ENCODE data around the gene OTUD3. TPM values are rescaled to one million over a fixed set of nuclear protein-coding genes. Genes with fewer than 3 reads are reported as not detected.

The OTUD3 gene
- total and polyA plus RNA-seq, 9 of the 15 experiments (the other 6 are each of a cell fraction or from before 2014, with no cell fraction given): 2.0 to 16.6 (median 11.0) TPM

- TF ChIP-seq RBM14 (IDR thresholded peaks at IDR 0.05; ENCODE audit: borderline replicate concordance, insufficient read depth, low read depth, low read length) (no peak), FOXP1 (CRISPR knock-in tag; IDR thresholded peaks at IDR 0.05) (no peak), TAF1 (IDR thresholded peaks at IDR 0.05; ENCODE audit: control insufficient read depth, extremely low read depth, insufficient read depth, low read length, severe bottlenecking) (peak; percentile 50), RREB1 (CRISPR knock-in tag; IDR thresholded peaks at IDR 0.05) (0 out of 2 replicates have a peak, but pooled peaks have one; percentile 44), FOXM1 (IDR thresholded peaks at IDR 0.05; ENCODE audit: low read depth) (peak; percentile 98), FOXM1 (CRISPR knock-in tag; IDR thresholded peaks at IDR 0.05; ENCODE audit: low read depth) (no peak), SP2 (IDR thresholded peaks at IDR 0.05; ENCODE audit: extremely low read depth, low read depth, low read length, poor library complexity, severe bottlenecking) (no peak), KDM1A (IDR thresholded peaks at IDR 0.05) (peak; percentile 99), ZBED1 (IDR thresholded peaks at IDR 0.05) (peak; percentile 96), ZNF551 (CRISPR knock-in tag; IDR thresholded peaks at IDR 0.05) (no peak), CBFA2T3 (IDR thresholded peaks at IDR 0.05) (peak; percentile 100), MLX (CRISPR knock-in tag; conservative IDR thresholded peaks at IDR 0.05) (no peak), FOXJ2 (tag; IDR thresholded peaks at IDR 0.05) (no peak), SPI1 (IDR thresholded peaks at IDR 0.05; ENCODE audit: borderline replicate concordance, low read depth, low read length) (peak; percentile 63; the same call in 1 of the 2 replicates), CHCHD3 (CRISPR knock-in tag; IDR thresholded peaks at IDR 0.05) (no peak), CCAR2 (IDR thresholded peaks at IDR 0.05; ENCODE audit: low read depth, low read length) (no peak), ZNF175 (CRISPR knock-in tag; IDR thresholded peaks at IDR 0.05; ENCODE audit: low read depth) (peak; percentile 98)
- TF ChIP-seq, protein P1, sequence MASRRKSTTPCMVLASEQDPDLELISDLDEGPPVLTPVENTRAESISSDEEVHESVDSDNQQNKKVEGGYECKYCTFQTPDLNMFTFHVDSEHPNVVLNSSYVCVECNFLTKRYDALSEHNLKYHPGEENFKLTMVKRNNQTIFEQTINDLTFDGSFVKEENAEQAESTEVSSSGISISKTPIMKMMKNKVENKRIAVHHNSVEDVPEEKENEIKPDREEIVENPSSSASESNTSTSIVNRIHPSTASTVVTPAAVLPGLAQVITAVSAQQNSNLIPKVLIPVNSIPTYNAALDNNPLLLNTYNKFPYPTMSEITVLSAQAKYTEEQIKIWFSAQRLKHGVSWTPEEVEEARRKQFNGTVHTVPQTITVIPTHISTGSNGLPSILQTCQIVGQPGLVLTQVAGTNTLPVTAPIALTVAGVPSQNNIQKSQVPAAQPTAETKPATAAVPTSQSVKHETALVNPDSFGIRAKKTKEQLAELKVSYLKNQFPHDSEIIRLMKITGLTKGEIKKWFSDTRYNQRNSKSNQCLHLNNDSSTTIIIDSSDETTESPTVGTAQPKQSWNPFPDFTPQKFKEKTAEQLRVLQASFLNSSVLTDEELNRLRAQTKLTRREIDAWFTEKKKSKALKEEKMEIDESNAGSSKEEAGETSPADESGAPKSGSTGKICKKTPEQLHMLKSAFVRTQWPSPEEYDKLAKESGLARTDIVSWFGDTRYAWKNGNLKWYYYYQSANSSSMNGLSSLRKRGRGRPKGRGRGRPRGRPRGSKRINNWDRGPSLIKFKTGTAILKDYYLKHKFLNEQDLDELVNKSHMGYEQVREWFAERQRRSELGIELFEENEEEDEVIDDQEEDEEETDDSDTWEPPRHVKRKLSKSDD (conservative IDR thresholded peaks at IDR 0.05; ENCODE audit: low read length): no peak
- TF ChIP-seq, protein P2, sequence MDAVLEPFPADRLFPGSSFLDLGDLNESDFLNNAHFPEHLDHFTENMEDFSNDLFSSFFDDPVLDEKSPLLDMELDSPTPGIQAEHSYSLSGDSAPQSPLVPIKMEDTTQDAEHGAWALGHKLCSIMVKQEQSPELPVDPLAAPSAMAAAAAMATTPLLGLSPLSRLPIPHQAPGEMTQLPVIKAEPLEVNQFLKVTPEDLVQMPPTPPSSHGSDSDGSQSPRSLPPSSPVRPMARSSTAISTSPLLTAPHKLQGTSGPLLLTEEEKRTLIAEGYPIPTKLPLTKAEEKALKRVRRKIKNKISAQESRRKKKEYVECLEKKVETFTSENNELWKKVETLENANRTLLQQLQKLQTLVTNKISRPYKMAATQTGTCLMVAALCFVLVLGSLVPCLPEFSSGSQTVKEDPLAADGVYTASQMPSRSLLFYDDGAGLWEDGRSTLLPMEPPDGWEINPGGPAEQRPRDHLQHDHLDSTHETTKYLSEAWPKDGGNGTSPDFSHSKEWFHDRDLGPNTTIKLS (IDR thresholded peaks at IDR 0.05; ENCODE audit: borderline replicate concordance, low read depth): peak; percentile 47; the same call in 1 of the 2 replicates
These were observed 12.3 kb upstream of the OTUD3 start (continued) for GRCh38 chr1:19869929-19870328.
